ENCODE results near the gene EIF3B.

GRCh38 chr7:2416063-2416462, 61.4 kb downstream of the EIF3B start:
- TF ChIP-seq POLR2A (IDR thresholded peaks at IDR 0.05) (no peak), CTCF (IDR thresholded peaks at IDR 0.05) (no peak), POLR2AphosphoS5 (IDR thresholded peaks at IDR 0.05) (no peak), EP300 (IDR thresholded peaks at IDR 0.05) (no peak)
